ENCODE measurements around the gene TSPAN5. TPM values are rescaled to one million over a fixed set of nuclear protein-coding genes. Genes with fewer than 3 reads are reported as not detected.

Gene TSPAN5
- total and polyA plus RNA-seq, 9 of the 15 experiments (the other 6 are each of a cell fraction or from before 2014, with no cell fraction given), result 0.58 to 6.6 (median 0.73) TPM

DNA sequence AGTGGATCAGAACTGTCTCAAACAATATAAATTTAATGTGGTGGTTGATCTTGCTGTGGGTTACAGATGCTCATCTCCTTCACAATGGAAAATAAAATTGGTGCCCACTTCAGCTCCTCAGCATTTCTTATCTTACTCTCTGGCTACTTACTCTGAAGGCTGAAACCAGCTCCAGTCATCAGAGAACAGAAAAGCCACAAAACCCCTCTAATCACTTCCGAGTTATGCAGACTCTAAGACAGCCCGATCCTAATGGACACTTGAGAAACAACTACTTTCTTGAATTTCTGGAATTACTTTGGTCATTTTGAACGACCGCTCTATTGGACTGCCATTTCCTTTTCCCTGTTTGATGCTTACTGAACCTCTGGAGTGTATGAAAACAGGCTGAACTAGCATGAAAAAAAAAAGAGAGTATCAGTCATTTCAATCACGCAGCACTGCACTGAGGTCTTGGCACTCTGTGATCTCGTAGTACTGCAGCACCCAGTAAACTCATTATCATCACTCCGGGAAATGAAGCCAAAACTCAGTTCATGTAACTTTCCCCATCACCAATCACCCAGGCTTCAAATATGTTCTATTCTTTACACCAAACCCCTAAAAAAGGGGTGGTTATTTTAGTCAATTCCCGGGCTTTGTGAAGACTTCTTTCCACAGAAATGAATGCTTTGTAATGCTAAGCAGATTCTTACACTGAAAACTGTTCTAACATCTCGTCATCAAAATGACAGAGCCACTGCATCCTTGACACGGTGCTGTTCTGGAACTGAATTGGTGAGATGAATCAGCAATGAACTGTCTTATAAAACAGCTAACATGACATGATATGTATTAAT lies 54.5 kb downstream of the TSPAN5 start (continued):
- TF ChIP-seq, protein P1, sequence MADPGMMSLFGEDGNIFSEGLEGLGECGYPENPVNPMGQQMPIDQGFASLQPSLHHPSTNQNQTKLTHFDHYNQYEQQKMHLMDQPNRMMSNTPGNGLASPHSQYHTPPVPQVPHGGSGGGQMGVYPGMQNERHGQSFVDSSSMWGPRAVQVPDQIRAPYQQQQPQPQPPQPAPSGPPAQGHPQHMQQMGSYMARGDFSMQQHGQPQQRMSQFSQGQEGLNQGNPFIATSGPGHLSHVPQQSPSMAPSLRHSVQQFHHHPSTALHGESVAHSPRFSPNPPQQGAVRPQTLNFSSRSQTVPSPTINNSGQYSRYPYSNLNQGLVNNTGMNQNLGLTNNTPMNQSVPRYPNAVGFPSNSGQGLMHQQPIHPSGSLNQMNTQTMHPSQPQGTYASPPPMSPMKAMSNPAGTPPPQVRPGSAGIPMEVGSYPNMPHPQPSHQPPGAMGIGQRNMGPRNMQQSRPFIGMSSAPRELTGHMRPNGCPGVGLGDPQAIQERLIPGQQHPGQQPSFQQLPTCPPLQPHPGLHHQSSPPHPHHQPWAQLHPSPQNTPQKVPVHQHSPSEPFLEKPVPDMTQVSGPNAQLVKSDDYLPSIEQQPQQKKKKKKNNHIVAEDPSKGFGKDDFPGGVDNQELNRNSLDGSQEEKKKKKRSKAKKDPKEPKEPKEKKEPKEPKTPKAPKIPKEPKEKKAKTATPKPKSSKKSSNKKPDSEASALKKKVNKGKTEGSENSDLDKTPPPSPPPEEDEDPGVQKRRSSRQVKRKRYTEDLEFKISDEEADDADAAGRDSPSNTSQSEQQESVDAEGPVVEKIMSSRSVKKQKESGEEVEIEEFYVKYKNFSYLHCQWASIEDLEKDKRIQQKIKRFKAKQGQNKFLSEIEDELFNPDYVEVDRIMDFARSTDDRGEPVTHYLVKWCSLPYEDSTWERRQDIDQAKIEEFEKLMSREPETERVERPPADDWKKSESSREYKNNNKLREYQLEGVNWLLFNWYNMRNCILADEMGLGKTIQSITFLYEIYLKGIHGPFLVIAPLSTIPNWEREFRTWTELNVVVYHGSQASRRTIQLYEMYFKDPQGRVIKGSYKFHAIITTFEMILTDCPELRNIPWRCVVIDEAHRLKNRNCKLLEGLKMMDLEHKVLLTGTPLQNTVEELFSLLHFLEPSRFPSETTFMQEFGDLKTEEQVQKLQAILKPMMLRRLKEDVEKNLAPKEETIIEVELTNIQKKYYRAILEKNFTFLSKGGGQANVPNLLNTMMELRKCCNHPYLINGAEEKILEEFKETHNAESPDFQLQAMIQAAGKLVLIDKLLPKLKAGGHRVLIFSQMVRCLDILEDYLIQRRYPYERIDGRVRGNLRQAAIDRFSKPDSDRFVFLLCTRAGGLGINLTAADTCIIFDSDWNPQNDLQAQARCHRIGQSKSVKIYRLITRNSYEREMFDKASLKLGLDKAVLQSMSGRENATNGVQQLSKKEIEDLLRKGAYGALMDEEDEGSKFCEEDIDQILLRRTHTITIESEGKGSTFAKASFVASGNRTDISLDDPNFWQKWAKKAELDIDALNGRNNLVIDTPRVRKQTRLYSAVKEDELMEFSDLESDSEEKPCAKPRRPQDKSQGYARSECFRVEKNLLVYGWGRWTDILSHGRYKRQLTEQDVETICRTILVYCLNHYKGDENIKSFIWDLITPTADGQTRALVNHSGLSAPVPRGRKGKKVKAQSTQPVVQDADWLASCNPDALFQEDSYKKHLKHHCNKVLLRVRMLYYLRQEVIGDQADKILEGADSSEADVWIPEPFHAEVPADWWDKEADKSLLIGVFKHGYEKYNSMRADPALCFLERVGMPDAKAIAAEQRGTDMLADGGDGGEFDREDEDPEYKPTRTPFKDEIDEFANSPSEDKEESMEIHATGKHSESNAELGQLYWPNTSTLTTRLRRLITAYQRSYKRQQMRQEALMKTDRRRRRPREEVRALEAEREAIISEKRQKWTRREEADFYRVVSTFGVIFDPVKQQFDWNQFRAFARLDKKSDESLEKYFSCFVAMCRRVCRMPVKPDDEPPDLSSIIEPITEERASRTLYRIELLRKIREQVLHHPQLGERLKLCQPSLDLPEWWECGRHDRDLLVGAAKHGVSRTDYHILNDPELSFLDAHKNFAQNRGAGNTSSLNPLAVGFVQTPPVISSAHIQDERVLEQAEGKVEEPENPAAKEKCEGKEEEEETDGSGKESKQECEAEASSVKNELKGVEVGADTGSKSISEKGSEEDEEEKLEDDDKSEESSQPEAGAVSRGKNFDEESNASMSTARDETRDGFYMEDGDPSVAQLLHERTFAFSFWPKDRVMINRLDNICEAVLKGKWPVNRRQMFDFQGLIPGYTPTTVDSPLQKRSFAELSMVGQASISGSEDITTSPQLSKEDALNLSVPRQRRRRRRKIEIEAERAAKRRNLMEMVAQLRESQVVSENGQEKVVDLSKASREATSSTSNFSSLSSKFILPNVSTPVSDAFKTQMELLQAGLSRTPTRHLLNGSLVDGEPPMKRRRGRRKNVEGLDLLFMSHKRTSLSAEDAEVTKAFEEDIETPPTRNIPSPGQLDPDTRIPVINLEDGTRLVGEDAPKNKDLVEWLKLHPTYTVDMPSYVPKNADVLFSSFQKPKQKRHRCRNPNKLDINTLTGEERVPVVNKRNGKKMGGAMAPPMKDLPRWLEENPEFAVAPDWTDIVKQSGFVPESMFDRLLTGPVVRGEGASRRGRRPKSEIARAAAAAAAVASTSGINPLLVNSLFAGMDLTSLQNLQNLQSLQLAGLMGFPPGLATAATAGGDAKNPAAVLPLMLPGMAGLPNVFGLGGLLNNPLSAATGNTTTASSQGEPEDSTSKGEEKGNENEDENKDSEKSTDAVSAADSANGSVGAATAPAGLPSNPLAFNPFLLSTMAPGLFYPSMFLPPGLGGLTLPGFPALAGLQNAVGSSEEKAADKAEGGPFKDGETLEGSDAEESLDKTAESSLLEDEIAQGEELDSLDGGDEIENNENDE (IDR thresholded peaks at IDR 0.05; ENCODE audit: low read depth, low read length), result no peak
- TF ChIP-seq STAT5B (CRISPR knock-in tag; IDR thresholded peaks at IDR 0.05), result no peak
- TF ChIP-seq, protein P2, sequence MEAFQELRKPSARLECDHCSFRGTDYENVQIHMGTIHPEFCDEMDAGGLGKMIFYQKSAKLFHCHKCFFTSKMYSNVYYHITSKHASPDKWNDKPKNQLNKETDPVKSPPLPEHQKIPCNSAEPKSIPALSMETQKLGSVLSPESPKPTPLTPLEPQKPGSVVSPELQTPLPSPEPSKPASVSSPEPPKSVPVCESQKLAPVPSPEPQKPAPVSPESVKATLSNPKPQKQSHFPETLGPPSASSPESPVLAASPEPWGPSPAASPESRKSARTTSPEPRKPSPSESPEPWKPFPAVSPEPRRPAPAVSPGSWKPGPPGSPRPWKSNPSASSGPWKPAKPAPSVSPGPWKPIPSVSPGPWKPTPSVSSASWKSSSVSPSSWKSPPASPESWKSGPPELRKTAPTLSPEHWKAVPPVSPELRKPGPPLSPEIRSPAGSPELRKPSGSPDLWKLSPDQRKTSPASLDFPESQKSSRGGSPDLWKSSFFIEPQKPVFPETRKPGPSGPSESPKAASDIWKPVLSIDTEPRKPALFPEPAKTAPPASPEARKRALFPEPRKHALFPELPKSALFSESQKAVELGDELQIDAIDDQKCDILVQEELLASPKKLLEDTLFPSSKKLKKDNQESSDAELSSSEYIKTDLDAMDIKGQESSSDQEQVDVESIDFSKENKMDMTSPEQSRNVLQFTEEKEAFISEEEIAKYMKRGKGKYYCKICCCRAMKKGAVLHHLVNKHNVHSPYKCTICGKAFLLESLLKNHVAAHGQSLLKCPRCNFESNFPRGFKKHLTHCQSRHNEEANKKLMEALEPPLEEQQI (IDR thresholded peaks at IDR 0.05), result no peak
- TF ChIP-seq ETV5 (CRISPR knock-in tag; IDR thresholded peaks at IDR 0.05; ENCODE audit: low read depth), result no peak
- TF ChIP-seq, protein P3, sequence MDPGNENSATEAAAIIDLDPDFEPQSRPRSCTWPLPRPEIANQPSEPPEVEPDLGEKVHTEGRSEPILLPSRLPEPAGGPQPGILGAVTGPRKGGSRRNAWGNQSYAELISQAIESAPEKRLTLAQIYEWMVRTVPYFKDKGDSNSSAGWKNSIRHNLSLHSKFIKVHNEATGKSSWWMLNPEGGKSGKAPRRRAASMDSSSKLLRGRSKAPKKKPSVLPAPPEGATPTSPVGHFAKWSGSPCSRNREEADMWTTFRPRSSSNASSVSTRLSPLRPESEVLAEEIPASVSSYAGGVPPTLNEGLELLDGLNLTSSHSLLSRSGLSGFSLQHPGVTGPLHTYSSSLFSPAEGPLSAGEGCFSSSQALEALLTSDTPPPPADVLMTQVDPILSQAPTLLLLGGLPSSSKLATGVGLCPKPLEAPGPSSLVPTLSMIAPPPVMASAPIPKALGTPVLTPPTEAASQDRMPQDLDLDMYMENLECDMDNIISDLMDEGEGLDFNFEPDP (CRISPR knock-in tag; IDR thresholded peaks at IDR 0.05), result no peak
- TF ChIP-seq ARHGAP35 (IDR thresholded peaks at IDR 0.05; ENCODE audit: partially characterized antibody), result no peak
- TF ChIP-seq TCF7 (IDR thresholded peaks at IDR 0.05; ENCODE audit: borderline replicate concordance), result no peak
- no peak for TF ChIP-seq TARDBP (IDR thresholded peaks at IDR 0.05)

Measured in K562 (cell line).